Karpas-422 (cell line): ENCODE data around the gene ALDH5A1. TPM values are rescaled to one million over a fixed set of nuclear protein-coding genes. Genes with fewer than 3 reads are reported as not detected.
"Not testable (repeated sequence)": the region's sequence is repeated elsewhere in the genome, so short reads cannot be mapped to it uniquely, and the experiment has no call there.

Source experiments
- DNase-seq: peaks from one replicate; pipeline ENCODE4 v3.0.0-alpha.2; 2015
- H2AFZ ChIP-seq: fragments of 200-600 bp; sonication (generic); 2 replicates; pipeline ENCODE4 v1.6.1; 2014; ENCODE audit warnings: antibody characterized with exemption, low read length, mixed read lengths
- H3K27ac ChIP-seq: fragments of 200-600 bp; sonication (generic); 2 replicates; pipeline ENCODE4 v1.5.1; 2014; ENCODE audit warnings: mild to moderate bottlenecking, low read length, moderate library complexity
- H3K27me3 ChIP-seq: fragments of 200-600 bp; sonication (generic); 2 replicates; pipeline ENCODE4 v1.6.1; 2014; ENCODE audit warnings: low read length, mixed read lengths
- H3K36me3 ChIP-seq: fragments of 200-600 bp; sonication (generic); 2 replicates; pipeline ENCODE4 v1.6.1; 2014; ENCODE audit warnings: low read length, mixed read lengths; ENCODE audit not compliant: insufficient read depth
- H3K4me1 ChIP-seq: fragments of 200-600 bp; sonication (generic); 2 replicates; pipeline ENCODE4 v1.6.1; 2014; ENCODE audit warnings: mild to moderate bottlenecking, low read length, mixed read lengths
- H3K4me2 ChIP-seq: fragments of 200-600 bp; sonication (generic); 2 replicates; pipeline ENCODE4 v1.6.1; 2014; ENCODE audit warnings: low read length, low read depth, mild to moderate bottlenecking; ENCODE audit not compliant: poor library complexity, severe bottlenecking
- H3K4me3 ChIP-seq: fragments of 200-600 bp; sonication (generic); 2 replicates; pipeline ENCODE4 v1.5.1; 2014; ENCODE audit warnings: mild to moderate bottlenecking, antibody characterized with exemption, low read length, mixed read lengths
- H3K79me2 ChIP-seq: fragments of 200-600 bp; sonication (generic); 2 replicates; pipeline ENCODE4 v1.6.1; 2014; ENCODE audit warnings: mild to moderate bottlenecking, low read length, mixed read lengths
- H3K9ac ChIP-seq: fragments of 200-600 bp; sonication (generic); 2 replicates; pipeline ENCODE4 v1.6.0; 2014; ENCODE audit warnings: low read length
- H3K9me2 ChIP-seq: fragments of 200-600 bp; sonication (generic), shearing (Covaris generic); replicated peaks from 2 replicates; pipeline ENCODE4 v1.6.0; 2014; ENCODE audit warnings: mild to moderate bottlenecking, low read length, moderate library complexity; ENCODE audit not compliant: insufficient read depth
- H3K9me3 ChIP-seq: fragments of 300-700, 200-600 bp; sonication (generic); 2 replicates; pipeline ENCODE4 v1.6.1; 2014; ENCODE audit warnings: low read length, mixed read lengths
- H4K20me1 ChIP-seq: fragments of 200-600 bp; sonication (generic); 2 replicates; pipeline ENCODE4 v1.6.1; 2014; ENCODE audit warnings: mild to moderate bottlenecking, antibody characterized with exemption, low read length, low read depth; ENCODE audit not compliant: insufficient read depth
- total RNA-seq: library from RNA; depleted of rRNA; stranded (reverse); fragments of >200 nt; shearing (Covaris generic); gene quantifications from 2 replicates; pipeline ENCODE4 v1.2.3, GENCODE V29; 2014; ENCODE audit warnings: low replicate concordance

The ALDH5A1 gene
- total RNA-seq, 1 experiment from 2014 or later: 33.1 TPM

- H3K4me2 ChIP-seq: no peak overlapping the region
These were observed 9.5 kb downstream of the ALDH5A1 start for GRCh38 chr6:24504287-24504648.

GRCh38 chr6:24504649-24505586 lies 10.1 kb downstream of the ALDH5A1 start:
- Histone ChIP-seq H3K4me1 (no peaks in the 10 kb centered on the region), H3K27me3 (no peaks in the 10 kb centered on the region), H4K20me1 (no peaks in the 10 kb centered on the region), H2AFZ (no peak overlapping the region), H3K9ac (no peak overlapping the region), H3K79me2 (no peaks in the 10 kb centered on the region), H3K9me2 (no peaks in the 10 kb centered on the region), H3K36me3 (peaks cover 25% of the 10 kb centered on the region), H3K4me2 (no peak overlapping the region), H3K27ac (no peak overlapping the region), H3K9me3 (no peaks in the 10 kb centered on the region), H3K4me3 (no peak overlapping the region)
- DNase-seq: no peak

More at GRCh38 chr6:24504287-24504648, 9.5 kb downstream of the ALDH5A1 start:
- H3K9me2 ChIP-seq: no peaks in the 10 kb centered on the region
- H3K27ac ChIP-seq: no peak overlapping the region
- no peak for DNase-seq
- no peaks in the 10 kb centered on the region for H3K79me2 ChIP-seq
- no peak overlapping the region for H3K9ac ChIP-seq
- no peaks in the 10 kb centered on the region for H3K4me1 ChIP-seq
- no peaks in the 10 kb centered on the region for H4K20me1 ChIP-seq
- H3K27me3 ChIP-seq: no peaks in the 10 kb centered on the region
- no peak overlapping the region for H3K4me3 ChIP-seq
- H3K36me3 ChIP-seq: peaks cover 25% of the 10 kb centered on the region
- no peaks in the 10 kb centered on the region for H3K9me3 ChIP-seq
- no peak overlapping the region for H2AFZ ChIP-seq

- H3K4me1 ChIP-seq: no peaks in the 10 kb centered on the region
- H3K27ac ChIP-seq: no peak overlapping the region
- H3K27me3 ChIP-seq: no peaks in the 10 kb centered on the region
- H3K9me2 ChIP-seq: no peaks in the 10 kb centered on the region
- H3K36me3 ChIP-seq: peaks cover 25% of the 10 kb centered on the region
- no peak for DNase-seq
- H3K9ac ChIP-seq: no peak overlapping the region
- H3K9me3 ChIP-seq: no peaks in the 10 kb centered on the region
- no peak overlapping the region for H3K4me2 ChIP-seq
- no peaks in the 10 kb centered on the region for H3K79me2 ChIP-seq
- H3K4me3 ChIP-seq: no peak overlapping the region
- no peak overlapping the region for H2AFZ ChIP-seq
- H4K20me1 ChIP-seq: no peaks in the 10 kb centered on the region
These were observed 12.2 kb downstream of the ALDH5A1 start for GRCh38 chr6:24506814-24507520.

GRCh38 chr6:24511976-24512375 lies 17.2 kb downstream of the ALDH5A1 start:
- not testable (repeated sequence) for H3K27ac ChIP-seq, H3K79me2 ChIP-seq, DNase-seq, H2AFZ ChIP-seq, H3K9me3 ChIP-seq, H3K9ac ChIP-seq, H3K27me3 ChIP-seq, H3K9me2 ChIP-seq, H3K4me2 ChIP-seq, H4K20me1 ChIP-seq, H3K4me3 ChIP-seq, H3K4me1 ChIP-seq
- H3K36me3 ChIP-seq: peaks cover 11% of the 10 kb centered on the region

GRCh38 chr6:24513602-24514001 lies 18.8 kb downstream of the ALDH5A1 start:
- Histone ChIP-seq H3K27ac (no peak overlapping the region), H3K9me2 (no peaks in the 10 kb centered on the region), H2AFZ (no peak overlapping the region), H3K79me2 (no peaks in the 10 kb centered on the region), H3K9ac (no peak overlapping the region), H3K4me1 (peaks cover 22% of the 10 kb centered on the region), H4K20me1 (no peaks in the 10 kb centered on the region), H3K27me3 (no peaks in the 10 kb centered on the region), H3K36me3 (0 out of 2 replicates have a peak, but pooled peaks cover 6% of the 10 kb centered on the region), H3K9me3 (no peaks in the 10 kb centered on the region), H3K4me2 (no peak overlapping the region), H3K4me3 (no peak overlapping the region)
- DNase-seq: no peak

- Histone ChIP-seq H4K20me1 (no peaks in the 10 kb centered on the region), H3K4me1 (peaks cover 47% of the 10 kb centered on the region), H3K4me3 (peak overlapping the region; percentile 62), H3K4me2 (peak overlapping the region; percentile 84), H3K79me2 (no peaks in the 10 kb centered on the region), H2AFZ (peak overlapping the region; percentile 92), H3K9me3 (no peaks in the 10 kb centered on the region), H3K9ac (peak overlapping the region; percentile 62), H3K27me3 (no peaks in the 10 kb centered on the region), H3K27ac (peak overlapping the region; percentile 87), H3K9me2 (no peaks in the 10 kb centered on the region), H3K36me3 (0 out of 2 replicates have a peak, but pooled peaks cover 6% of the 10 kb centered on the region)
- peak; percentile 82 for DNase-seq
These were observed 23.1 kb downstream of the ALDH5A1 start for GRCh38 chr6:24517659-24518543.

- Histone ChIP-seq H3K4me2 (peak overlapping the region; percentile 25), H3K27me3 (no peaks in the 10 kb centered on the region), H2AFZ (peak overlapping the region; percentile 57), H3K4me1 (peaks cover 63% of the 10 kb centered on the region), H3K9ac (peak overlapping the region; percentile 13; the same call in 1 of the 2 replicates), H3K4me3 (no peak overlapping the region), H4K20me1 (no peaks in the 10 kb centered on the region), H3K79me2 (no peaks in the 10 kb centered on the region), H3K9me3 (no peaks in the 10 kb centered on the region), H3K27ac (peak overlapping the region; percentile 68), H3K9me2 (no peaks in the 10 kb centered on the region), H3K36me3 (no peaks in the 10 kb centered on the region)
- peak; percentile 80 for DNase-seq
These were observed 26.3 kb downstream of the ALDH5A1 start for GRCh38 chr6:24520929-24521546.
